H54 (cell line): ENCODE data around the gene ADCY1.

Experiments
- DNase-seq: peaks from one replicate; pipeline ENCODE4 v3.0.0; 2011; ENCODE audit warnings: low spot score, mixed read lengths; ENCODE audit not compliant: insufficient read length
- FAIRE-seq: peaks from 3 replicates; lab custom pipeline; 2011; peaks lifted over from hg19 to GRCh38; lab: Jason Lieb, UNC
- POLR2A ChIP-seq: IDR thresholded peaks from 2 replicates; pipeline ENCODE4 v1.6.1; 2011; ENCODE audit warnings: low read depth, mild to moderate bottlenecking, low read length

ADCY1 gene

GRCh38 chr7:45610019-45610418 lies 35.9 kb downstream of the ADCY1 start:
- TF ChIP-seq POLR2A = no peak
- FAIRE-seq (no peak), DNase-seq (no peak)

GRCh38 chr7:45610660-45611299 lies 36.6 kb downstream of the ADCY1 start:
- DNase-seq (no peak), FAIRE-seq (no peak)
- TF ChIP-seq POLR2A = no peak

- no peak for TF ChIP-seq POLR2A
- no peak for DNase-seq
- FAIRE-seq = no peak
Observed at GRCh38 chr7:45617166-45617565, 43.0 kb downstream of the ADCY1 start.

- TF ChIP-seq POLR2A = no peak
- DNase-seq = no peak
- no peak for FAIRE-seq
Observed at GRCh38 chr7:45622058-45622457, 47.9 kb downstream of the ADCY1 start.

GRCh38 chr7:45623157-45623556 lies 49.0 kb downstream of the ADCY1 start:
- no peak for DNase-seq
- TF ChIP-seq POLR2A = no peak
- no peak for FAIRE-seq

GRCh38 chr7:45623740-45624391 lies 49.7 kb downstream of the ADCY1 start:
- no peak for TF ChIP-seq POLR2A
- no peak for FAIRE-seq
- DNase-seq = no peak

- FAIRE-seq (no peak), DNase-seq (no peak)
- TF ChIP-seq POLR2A = no peak
Observed at GRCh38 chr7:45624392-45624760, 50.2 kb downstream of the ADCY1 start.

- DNase-seq = no peak
Observed at GRCh38 chr7:45625067-45625466, 50.9 kb downstream of the ADCY1 start.

GRCh38 chr7:45625714-45626440 lies 51.7 kb downstream of the ADCY1 start:
- no peak for TF ChIP-seq POLR2A
- FAIRE-seq = no peak
- DNase-seq = no peak

More at GRCh38 chr7:45625067-45625466, 50.9 kb downstream of the ADCY1 start:
- no peak for FAIRE-seq
- no peak for TF ChIP-seq POLR2A

GRCh38 chr7:45626441-45627430 lies 52.6 kb downstream of the ADCY1 start:
- FAIRE-seq = no peak

GRCh38 chr7:45627691-45628456 lies 53.7 kb downstream of the ADCY1 start:
- DNase-seq (no peak), FAIRE-seq (no peak)
- TF ChIP-seq POLR2A = no peak

More at GRCh38 chr7:45626441-45627430, 52.6 kb downstream of the ADCY1 start:
- DNase-seq = no peak
- no peak for TF ChIP-seq POLR2A

GRCh38 chr7:45631569-45631968 lies 57.4 kb downstream of the ADCY1 start:
- FAIRE-seq (no peak), DNase-seq (no peak)
- TF ChIP-seq POLR2A = no peak

GRCh38 chr7:45636733-45637132 lies 62.6 kb downstream of the ADCY1 start:
- DNase-seq (no peak), FAIRE-seq (no peak)
- TF ChIP-seq POLR2A = no peak
